Measurements from ENCODE around the gene CFAP54. TPM values are rescaled to one million over a fixed set of nuclear protein-coding genes. Genes with fewer than 3 reads are reported as not detected.

Gene CFAP54
- total RNA-seq, 1 donor from 2014 or later: 0.15 TPM

DNA sequence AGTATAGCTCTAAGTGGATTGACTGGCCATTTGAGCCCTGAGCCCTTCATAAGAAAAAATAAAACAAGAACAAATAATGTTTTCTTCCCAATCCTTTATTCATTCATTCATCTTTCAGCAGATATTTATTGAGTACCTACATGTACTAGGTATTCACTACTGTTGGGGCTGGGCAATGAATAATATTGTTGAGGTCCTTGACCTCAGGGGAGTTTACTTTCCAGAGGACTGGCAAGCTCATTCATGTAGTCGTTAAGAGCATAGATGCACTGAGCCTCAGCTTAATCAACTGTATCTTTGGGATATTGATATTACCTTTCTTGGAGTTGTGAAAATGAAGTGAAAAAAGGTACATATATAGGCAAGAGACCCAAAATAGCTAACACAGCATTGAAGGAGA, 7.6 kb downstream of the CFAP54 start:
- no peak for TF ChIP-seq CTCF (IDR thresholded peaks at IDR 0.05; ENCODE audit: partially characterized antibody, unreplicated experiment)
- no peak for DNase-seq
- Mint-ChIP-seq H3K4me1 (ENCODE audit: low read depth, unreplicated experiment) (no peaks in the 10 kb centered on the region), H3K27ac (ENCODE audit: unreplicated experiment) (no peak overlapping the region), H3K4me3 (ENCODE audit: unreplicated experiment) (no peak overlapping the region), H3K36me3 (ENCODE audit: unreplicated experiment) (no peaks in the 10 kb centered on the region), H3K9me3 (ENCODE audit: unreplicated experiment) (peaks cover 3% of the 10 kb centered on the region), H3K27me3 (ENCODE audit: unreplicated experiment) (no peaks in the 10 kb centered on the region)

DNA sequence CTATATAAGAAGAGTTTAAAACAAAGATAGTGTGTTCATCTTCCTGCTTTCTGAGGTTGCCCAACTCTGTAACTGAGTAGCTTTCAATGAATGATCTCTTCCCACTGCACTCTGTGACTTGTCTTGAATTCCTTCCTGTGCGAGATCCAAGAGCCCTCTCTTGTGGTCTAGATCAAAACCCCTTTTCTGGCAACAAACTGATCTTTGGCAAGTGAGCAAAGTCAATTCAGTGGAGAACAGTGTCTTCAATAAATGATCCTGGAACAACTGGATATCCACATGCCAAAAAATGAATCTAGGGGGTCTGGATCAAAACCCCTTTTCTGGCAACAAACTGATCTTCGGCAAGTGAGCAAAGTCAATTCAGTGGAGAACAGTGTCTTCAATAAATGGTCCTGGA, 8.5 kb downstream of the CFAP54 start:
- no peak for TF ChIP-seq CTCF (IDR thresholded peaks at IDR 0.05; ENCODE audit: partially characterized antibody, unreplicated experiment)
- Mint-ChIP-seq H3K36me3 (ENCODE audit: unreplicated experiment) (no peaks in the 10 kb centered on the region), H3K4me1 (ENCODE audit: low read depth, unreplicated experiment) (no peaks in the 10 kb centered on the region), H3K27ac (ENCODE audit: unreplicated experiment) (no peak overlapping the region), H3K4me3 (ENCODE audit: unreplicated experiment) (no peak overlapping the region), H3K9me3 (ENCODE audit: unreplicated experiment) (peaks cover 3% of the 10 kb centered on the region), H3K27me3 (ENCODE audit: unreplicated experiment) (no peaks in the 10 kb centered on the region)
- no peak for DNase-seq

DNA sequence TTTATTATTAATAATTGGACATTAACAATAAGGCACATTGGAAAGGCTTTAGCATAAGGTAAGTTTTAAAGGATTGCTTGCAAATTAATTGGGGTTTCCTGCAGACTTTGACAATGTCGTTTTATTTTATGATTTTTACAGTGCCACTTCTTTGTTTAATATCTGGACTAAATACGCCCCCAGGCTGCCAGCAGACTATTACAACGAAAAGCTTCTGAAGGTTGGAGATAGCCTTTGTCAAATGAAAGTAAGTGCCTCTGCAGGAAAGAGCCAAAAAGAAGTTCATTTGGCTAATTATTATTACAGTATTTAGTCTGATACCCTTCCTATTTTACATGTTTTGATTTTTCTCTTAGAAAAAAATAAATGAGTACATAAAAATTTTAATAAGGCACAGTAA, 11.3 kb downstream of the CFAP54 start:
- Mint-ChIP-seq H3K36me3 (ENCODE audit: unreplicated experiment) (no peaks in the 10 kb centered on the region), H3K4me3 (ENCODE audit: unreplicated experiment) (no peak overlapping the region), H3K27me3 (ENCODE audit: unreplicated experiment) (no peaks in the 10 kb centered on the region), H3K9me3 (ENCODE audit: unreplicated experiment) (no peaks in the 10 kb centered on the region), H3K4me1 (ENCODE audit: low read depth, unreplicated experiment) (no peaks in the 10 kb centered on the region), H3K27ac (ENCODE audit: unreplicated experiment) (no peak overlapping the region)
- DNase-seq: no peak
- no peak for TF ChIP-seq CTCF (IDR thresholded peaks at IDR 0.05; ENCODE audit: partially characterized antibody, unreplicated experiment)

DNA sequence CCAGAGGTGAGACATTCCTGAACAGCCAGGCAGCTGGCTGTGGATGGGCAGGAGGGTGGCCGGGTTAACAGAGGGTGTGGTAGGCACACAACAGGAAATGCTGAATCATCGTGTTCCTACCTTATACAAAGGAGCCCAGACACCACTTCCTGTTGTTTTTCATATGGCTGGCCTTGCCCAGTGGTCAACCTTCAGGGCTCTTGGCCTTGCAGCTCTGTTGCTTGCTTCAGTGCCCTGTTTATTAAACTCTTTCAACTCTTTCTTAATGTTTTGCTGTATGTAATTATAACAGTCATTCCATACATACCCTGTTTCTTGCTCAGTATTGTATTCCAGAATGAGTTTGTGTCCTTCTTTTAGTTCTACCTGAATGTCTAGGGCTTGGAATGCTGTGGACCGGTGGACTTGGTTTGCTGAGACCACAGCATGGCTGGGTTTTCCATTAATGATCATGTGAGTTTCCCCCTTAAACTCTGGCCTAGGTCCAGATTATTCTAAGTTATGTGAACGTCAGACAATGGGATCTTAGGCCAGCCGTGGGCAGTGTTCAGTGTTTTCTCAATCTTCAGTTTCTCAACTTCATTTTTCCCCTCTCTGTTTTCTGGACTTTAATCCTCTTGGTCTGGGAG, 11.9 kb downstream of the CFAP54 start:
- no peak overlapping the region for H3K4me3 Mint-ChIP-seq (ENCODE audit: unreplicated experiment)
- no peak overlapping the region for H3K27ac Mint-ChIP-seq (ENCODE audit: unreplicated experiment)
- no peak for DNase-seq
- no peaks in the 10 kb centered on the region for H3K36me3 Mint-ChIP-seq (ENCODE audit: unreplicated experiment)
- no peaks in the 10 kb centered on the region for H3K4me1 Mint-ChIP-seq (ENCODE audit: low read depth, unreplicated experiment)
- TF ChIP-seq CTCF (IDR thresholded peaks at IDR 0.05; ENCODE audit: partially characterized antibody, unreplicated experiment): no peak
- no peaks in the 10 kb centered on the region for H3K27me3 Mint-ChIP-seq (ENCODE audit: unreplicated experiment)
- no peaks in the 10 kb centered on the region for H3K9me3 Mint-ChIP-seq (ENCODE audit: unreplicated experiment)

DNA sequence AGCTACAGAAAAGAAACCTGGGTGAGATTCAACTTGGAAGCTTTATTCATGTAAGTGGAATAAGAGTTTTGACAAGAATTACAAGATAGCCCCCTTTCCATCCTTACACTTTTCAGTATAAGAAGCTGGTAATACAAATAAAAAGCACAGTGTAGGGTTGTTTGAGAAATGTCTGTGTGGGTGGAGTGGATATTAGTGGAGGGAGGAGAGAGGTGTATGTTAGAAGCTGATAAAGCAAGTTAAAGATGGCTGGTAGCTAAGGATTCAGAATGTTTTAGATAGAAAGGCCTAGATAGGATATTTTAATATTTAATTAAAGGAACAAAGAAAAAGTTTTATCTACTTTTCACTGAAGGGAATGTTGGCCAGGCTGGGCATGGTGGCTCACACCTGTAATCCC, 12.5 kb downstream of the CFAP54 start:
- DNase-seq: no peak
- TF ChIP-seq CTCF (IDR thresholded peaks at IDR 0.05; ENCODE audit: partially characterized antibody, unreplicated experiment): no peak
- Mint-ChIP-seq H3K36me3 (ENCODE audit: unreplicated experiment) (no peaks in the 10 kb centered on the region), H3K27me3 (ENCODE audit: unreplicated experiment) (no peaks in the 10 kb centered on the region), H3K4me3 (ENCODE audit: unreplicated experiment) (no peak overlapping the region), H3K27ac (ENCODE audit: unreplicated experiment) (no peak overlapping the region), H3K4me1 (ENCODE audit: low read depth, unreplicated experiment) (no peaks in the 10 kb centered on the region), H3K9me3 (ENCODE audit: unreplicated experiment) (no peaks in the 10 kb centered on the region)

Measured in glutamatergic neuron (in vitro differentiated cells).